Endometrium (tissue), 2 donors: ENCODE data around the gene RNU2-63P.
"Not testable (repeated sequence)": the region's sequence is repeated elsewhere in the genome, so short reads cannot be mapped to it uniquely, and the experiment has no call there.

Source experiments
- FAIRE-seq: peaks from 2 replicates; lab custom pipeline; 2012; peaks lifted over from hg19 to GRCh38; lab: Jason Lieb, UNC
- donor health status: control.
- donor health status: control.

Gene RNU2-63P

GRCh38 chr2:87972385-87972784, 44.0 kb downstream of the RNU2-63P start:
- FAIRE-seq, result not testable (repeated sequence)
